Testis (tissue), 2 donors: ENCODE results near the gene TULP4.

Experiments used
- POLR2A ChIP-seq: fragments of 450-650 bp; IDR thresholded peaks from one replicate; pipeline ENCODE4 v1.6.1; 2017; ENCODE audit warnings: antibody characterized with exemption, mild to moderate bottlenecking, moderate library complexity
- TF ChIP-seq, protein P1 (sequence below), 3 experiments: fragments of 450-650 bp in 2 of 3; fragments of 200-600 bp in 1 of 3; sonication (generic) in 1 of 3; IDR thresholded peaks; one replicate each; pipeline ENCODE4 v1.5.1; 2016 to 2019; ENCODE audit warnings: antibody characterized with exemption in 3 of 3, mild to moderate bottlenecking in 2 of 3, moderate library complexity in 1 of 3

DNA sequence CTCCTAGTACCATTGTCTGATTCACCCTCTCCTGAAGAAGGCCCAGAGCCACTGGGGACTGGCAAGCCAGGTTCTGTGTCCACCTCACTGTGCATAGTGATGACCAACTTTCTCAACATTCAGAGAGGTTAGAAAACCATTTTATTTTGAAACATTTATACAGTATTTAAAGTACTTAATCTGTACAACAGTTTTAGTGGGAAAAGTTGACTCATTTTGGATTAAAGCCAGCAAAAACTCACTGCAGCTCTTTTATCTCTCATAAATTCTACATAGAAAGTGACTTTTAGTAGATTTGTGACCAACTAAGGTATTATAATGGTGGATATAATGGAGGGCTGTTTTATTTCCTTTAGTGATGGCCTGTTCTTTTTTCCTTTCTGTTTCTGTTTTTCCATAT lies 9.7 kb downstream of the TULP4 start:
- TF ChIP-seq, protein P1, sequence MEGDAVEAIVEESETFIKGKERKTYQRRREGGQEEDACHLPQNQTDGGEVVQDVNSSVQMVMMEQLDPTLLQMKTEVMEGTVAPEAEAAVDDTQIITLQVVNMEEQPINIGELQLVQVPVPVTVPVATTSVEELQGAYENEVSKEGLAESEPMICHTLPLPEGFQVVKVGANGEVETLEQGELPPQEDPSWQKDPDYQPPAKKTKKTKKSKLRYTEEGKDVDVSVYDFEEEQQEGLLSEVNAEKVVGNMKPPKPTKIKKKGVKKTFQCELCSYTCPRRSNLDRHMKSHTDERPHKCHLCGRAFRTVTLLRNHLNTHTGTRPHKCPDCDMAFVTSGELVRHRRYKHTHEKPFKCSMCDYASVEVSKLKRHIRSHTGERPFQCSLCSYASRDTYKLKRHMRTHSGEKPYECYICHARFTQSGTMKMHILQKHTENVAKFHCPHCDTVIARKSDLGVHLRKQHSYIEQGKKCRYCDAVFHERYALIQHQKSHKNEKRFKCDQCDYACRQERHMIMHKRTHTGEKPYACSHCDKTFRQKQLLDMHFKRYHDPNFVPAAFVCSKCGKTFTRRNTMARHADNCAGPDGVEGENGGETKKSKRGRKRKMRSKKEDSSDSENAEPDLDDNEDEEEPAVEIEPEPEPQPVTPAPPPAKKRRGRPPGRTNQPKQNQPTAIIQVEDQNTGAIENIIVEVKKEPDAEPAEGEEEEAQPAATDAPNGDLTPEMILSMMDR (IDR thresholded peaks at IDR 0.05), result no peak
- TF ChIP-seq POLR2A, result no peak
